ENCODE measurements around the gene NABP1.

The NABP1 gene

GRCh38 chr2:191699341-191699945 lies 21.5 kb downstream of the NABP1 start:
- Histone ChIP-seq H2AFZ (ENCODE audit: low read depth) (no peak overlapping the region), H3K4me1 (ENCODE audit: low read depth, poor library complexity, severe bottlenecking) (no peaks in the 10 kb centered on the region), H3K27me3 (ENCODE audit: insufficient read depth, low read depth) (no peaks in the 10 kb centered on the region), H3K79me2 (ENCODE audit: insufficient read depth, low read depth) (no peaks in the 10 kb centered on the region), H4K20me1 (ENCODE audit: insufficient read depth) (no peaks in the 10 kb centered on the region), H3K36me3 (ENCODE audit: insufficient read depth) (no peaks in the 10 kb centered on the region), H3K9ac (no peak overlapping the region), H3K4me3 (IDR thresholded peaks at IDR 0.05; ENCODE audit: insufficient read depth, low read depth, low read length) (no peak overlapping the region), H3K4me2 (no peak overlapping the region), H3K27ac (no peak overlapping the region)
- no peak for TF ChIP-seq CTCF (conservative IDR thresholded peaks at IDR 0.05; ENCODE audit: low read depth, low read length)

- Histone ChIP-seq H3K4me2 (no peak overlapping the region), H3K36me3 (ENCODE audit: insufficient read depth) (no peaks in the 10 kb centered on the region), H3K4me3 (IDR thresholded peaks at IDR 0.05; ENCODE audit: insufficient read depth, low read depth, low read length) (no peak overlapping the region), H3K9ac (no peak overlapping the region), H4K20me1 (ENCODE audit: insufficient read depth) (no peaks in the 10 kb centered on the region), H3K4me1 (ENCODE audit: low read depth, poor library complexity, severe bottlenecking) (no peaks in the 10 kb centered on the region), H3K27me3 (ENCODE audit: insufficient read depth, low read depth) (no peaks in the 10 kb centered on the region), H3K79me2 (ENCODE audit: insufficient read depth, low read depth) (no peaks in the 10 kb centered on the region), H2AFZ (ENCODE audit: low read depth) (no peak overlapping the region), H3K27ac (no peak overlapping the region)
- TF ChIP-seq CTCF (conservative IDR thresholded peaks at IDR 0.05; ENCODE audit: low read depth, low read length) = no peak
Measured at GRCh38 chr2:191701029-191701428, 23.1 kb downstream of the NABP1 start.

- no peak for TF ChIP-seq CTCF (conservative IDR thresholded peaks at IDR 0.05; ENCODE audit: low read depth, low read length)
- H3K4me1 ChIP-seq (ENCODE audit: low read depth, poor library complexity, severe bottlenecking) = no peaks in the 10 kb centered on the region
- H3K4me2 ChIP-seq = no peak overlapping the region
- H4K20me1 ChIP-seq (ENCODE audit: insufficient read depth) = no peaks in the 10 kb centered on the region
- no peaks in the 10 kb centered on the region for H3K79me2 ChIP-seq (ENCODE audit: insufficient read depth, low read depth)
- no peaks in the 10 kb centered on the region for H3K27me3 ChIP-seq (ENCODE audit: insufficient read depth, low read depth)
- H3K9ac ChIP-seq = no peak overlapping the region
- H3K36me3 ChIP-seq (ENCODE audit: insufficient read depth) = no peaks in the 10 kb centered on the region
- no peak overlapping the region for H2AFZ ChIP-seq (ENCODE audit: low read depth)
- no peak overlapping the region for H3K4me3 ChIP-seq (IDR thresholded peaks at IDR 0.05; ENCODE audit: insufficient read depth, low read depth, low read length)
- no peak overlapping the region for H3K27ac ChIP-seq
Measured at GRCh38 chr2:191701696-191702095, 23.8 kb downstream of the NABP1 start.

GRCh38 chr2:191703079-191703725 lies 25.3 kb downstream of the NABP1 start:
- H3K79me2 ChIP-seq (ENCODE audit: insufficient read depth, low read depth) = no peaks in the 10 kb centered on the region
- H3K4me3 ChIP-seq (IDR thresholded peaks at IDR 0.05; ENCODE audit: insufficient read depth, low read depth, low read length) = no peak overlapping the region
- no peaks in the 10 kb centered on the region for H3K4me1 ChIP-seq (ENCODE audit: low read depth, poor library complexity, severe bottlenecking)
- H3K4me2 ChIP-seq = no peak overlapping the region
- no peak overlapping the region for H3K9ac ChIP-seq
- H3K36me3 ChIP-seq (ENCODE audit: insufficient read depth) = no peaks in the 10 kb centered on the region
- TF ChIP-seq CTCF (conservative IDR thresholded peaks at IDR 0.05; ENCODE audit: low read depth, low read length) = no peak
- H4K20me1 ChIP-seq (ENCODE audit: insufficient read depth) = no peaks in the 10 kb centered on the region
- H3K27me3 ChIP-seq (ENCODE audit: insufficient read depth, low read depth) = no peaks in the 10 kb centered on the region
- no peak overlapping the region for H2AFZ ChIP-seq (ENCODE audit: low read depth)
- H3K27ac ChIP-seq = no peak overlapping the region
